Measurements from ENCODE around the gene CORIN. TPM values are rescaled to one million over a fixed set of nuclear protein-coding genes. Genes with fewer than 3 reads are reported as not detected.

The CORIN gene
- polyA plus RNA-seq, 1 of the 3 experiments (the other 2 are of a cell fraction), result 1.1 TPM

DNA sequence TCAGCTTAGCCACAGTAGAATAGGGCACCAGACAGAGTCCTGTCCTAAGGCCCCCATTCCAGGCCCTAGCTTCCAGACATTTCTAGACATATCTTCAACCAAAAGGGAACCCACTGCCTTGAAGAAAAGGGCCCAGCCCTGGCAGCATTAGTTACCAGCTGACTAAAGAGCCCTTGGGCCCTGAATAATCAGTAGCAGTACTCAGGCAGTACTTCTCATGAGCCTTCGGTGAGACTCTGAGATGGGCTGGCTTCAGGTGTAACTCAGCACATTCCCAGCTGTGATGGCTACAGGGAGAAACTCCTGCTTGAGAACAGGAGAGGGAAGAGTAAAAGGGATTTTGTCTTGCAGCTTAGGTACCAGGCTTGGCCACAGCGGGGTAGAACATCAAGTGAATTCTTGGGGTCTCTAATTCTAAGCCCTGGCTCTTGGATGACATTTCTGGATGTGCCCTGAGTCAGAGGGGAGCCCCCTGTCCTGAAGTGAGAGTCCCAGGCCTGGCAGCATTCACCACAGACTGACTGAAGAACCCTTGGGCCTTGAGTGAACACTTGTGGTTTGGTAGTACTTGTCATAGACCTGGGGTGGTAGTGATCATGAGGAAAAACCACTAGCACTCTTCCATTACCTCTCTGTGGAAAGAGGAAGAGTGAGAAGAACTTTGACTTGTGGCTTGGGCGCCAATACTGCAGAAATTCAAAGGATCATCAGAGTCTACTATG is 182.7 kb downstream of the CORIN start:
- H4K20me1 ChIP-seq (ENCODE audit: insufficient read depth), result no peaks in the 10 kb centered on the region
- H3K9ac ChIP-seq, result no peak overlapping the region
- WGBS (ENCODE audit: low lambda C conversion rate), result 68% methylated on average over 2 of the region's 3 CpGs
- POLR2A ChIA-PET, result no interaction called here
- no peak for DNase-seq
- H3K4me3 ChIP-seq (ENCODE audit: low read depth in 2 of 2, low read length in 1 of 2), result no peak overlapping the region
- H3K4me2 ChIP-seq, result no peak overlapping the region
- no peaks in the 10 kb centered on the region for H3K9me2 ChIP-seq
- H3K27me3 ChIP-seq (ENCODE audit: insufficient read depth), result no peaks in the 10 kb centered on the region
- H3K4me1 ChIP-seq (ENCODE audit: control insufficient read depth in 1 of 2, insufficient read depth in 2 of 2, low read depth in 1 of 2, low read length in 1 of 2), result no peaks in the 10 kb centered on the region; a peak in 1 of 4 replicates
- CTCF ChIA-PET, result interaction anchor here (1.2 to 7.4 kb wide), 2 partner anchors 14 to 182 kb away, joined by 3 to 39 read pairs; no protein-coding TSS in a partner anchor
- H3K79me2 ChIP-seq (ENCODE audit: insufficient read depth), result no peaks in the 10 kb centered on the region
- no peaks in the 10 kb centered on the region for H3F3A ChIP-seq (replicated peaks; ENCODE audit: insufficient read depth)
- no peaks in the 10 kb centered on the region for H3K9me3 ChIP-seq
- TF ChIP-seq, protein P1, sequence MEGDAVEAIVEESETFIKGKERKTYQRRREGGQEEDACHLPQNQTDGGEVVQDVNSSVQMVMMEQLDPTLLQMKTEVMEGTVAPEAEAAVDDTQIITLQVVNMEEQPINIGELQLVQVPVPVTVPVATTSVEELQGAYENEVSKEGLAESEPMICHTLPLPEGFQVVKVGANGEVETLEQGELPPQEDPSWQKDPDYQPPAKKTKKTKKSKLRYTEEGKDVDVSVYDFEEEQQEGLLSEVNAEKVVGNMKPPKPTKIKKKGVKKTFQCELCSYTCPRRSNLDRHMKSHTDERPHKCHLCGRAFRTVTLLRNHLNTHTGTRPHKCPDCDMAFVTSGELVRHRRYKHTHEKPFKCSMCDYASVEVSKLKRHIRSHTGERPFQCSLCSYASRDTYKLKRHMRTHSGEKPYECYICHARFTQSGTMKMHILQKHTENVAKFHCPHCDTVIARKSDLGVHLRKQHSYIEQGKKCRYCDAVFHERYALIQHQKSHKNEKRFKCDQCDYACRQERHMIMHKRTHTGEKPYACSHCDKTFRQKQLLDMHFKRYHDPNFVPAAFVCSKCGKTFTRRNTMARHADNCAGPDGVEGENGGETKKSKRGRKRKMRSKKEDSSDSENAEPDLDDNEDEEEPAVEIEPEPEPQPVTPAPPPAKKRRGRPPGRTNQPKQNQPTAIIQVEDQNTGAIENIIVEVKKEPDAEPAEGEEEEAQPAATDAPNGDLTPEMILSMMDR (IDR thresholded peaks at IDR 0.05), result no peak
- TF ChIP-seq, protein P2, sequence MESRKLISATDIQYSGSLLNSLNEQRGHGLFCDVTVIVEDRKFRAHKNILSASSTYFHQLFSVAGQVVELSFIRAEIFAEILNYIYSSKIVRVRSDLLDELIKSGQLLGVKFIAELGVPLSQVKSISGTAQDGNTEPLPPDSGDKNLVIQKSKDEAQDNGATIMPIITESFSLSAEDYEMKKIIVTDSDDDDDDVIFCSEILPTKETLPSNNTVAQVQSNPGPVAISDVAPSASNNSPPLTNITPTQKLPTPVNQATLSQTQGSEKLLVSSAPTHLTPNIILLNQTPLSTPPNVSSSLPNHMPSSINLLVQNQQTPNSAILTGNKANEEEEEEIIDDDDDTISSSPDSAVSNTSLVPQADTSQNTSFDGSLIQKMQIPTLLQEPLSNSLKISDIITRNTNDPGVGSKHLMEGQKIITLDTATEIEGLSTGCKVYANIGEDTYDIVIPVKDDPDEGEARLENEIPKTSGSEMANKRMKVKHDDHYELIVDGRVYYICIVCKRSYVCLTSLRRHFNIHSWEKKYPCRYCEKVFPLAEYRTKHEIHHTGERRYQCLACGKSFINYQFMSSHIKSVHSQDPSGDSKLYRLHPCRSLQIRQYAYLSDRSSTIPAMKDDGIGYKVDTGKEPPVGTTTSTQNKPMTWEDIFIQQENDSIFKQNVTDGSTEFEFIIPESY (IDR thresholded peaks at IDR 0.05; ENCODE audit: borderline replicate concordance, low read depth), result no peak
- TF ChIP-seq MXI1 (IDR thresholded peaks at IDR 0.05; ENCODE audit: low read depth, low read length) (no peak), YY1 (IDR thresholded peaks at IDR 0.05; ENCODE audit: low read depth) (no peak), POLR2AphosphoS5 (IDR thresholded peaks at IDR 0.05; ENCODE audit: low read depth, low read length) (no peak), EZH2phosphoT487 (IDR thresholded peaks at IDR 0.05; ENCODE audit: borderline replicate concordance, low read depth) (no peak), ELF1 (IDR thresholded peaks at IDR 0.05) (no peak), GABPA (IDR thresholded peaks at IDR 0.05; ENCODE audit: low read depth) (no peak)
- no peak overlapping the region for H3K27ac ChIP-seq (ENCODE audit: low read depth in 2 of 2, low read length in 1 of 2)
- no peaks in the 10 kb centered on the region for H3K36me3 ChIP-seq (replicated peaks in 1 of 2; ENCODE audit: control insufficient read depth in 1 of 2, insufficient read depth in 2 of 2, low read length in 1 of 2)
- H2AFZ ChIP-seq (ENCODE audit: low read depth), result no peak overlapping the region

DNA sequence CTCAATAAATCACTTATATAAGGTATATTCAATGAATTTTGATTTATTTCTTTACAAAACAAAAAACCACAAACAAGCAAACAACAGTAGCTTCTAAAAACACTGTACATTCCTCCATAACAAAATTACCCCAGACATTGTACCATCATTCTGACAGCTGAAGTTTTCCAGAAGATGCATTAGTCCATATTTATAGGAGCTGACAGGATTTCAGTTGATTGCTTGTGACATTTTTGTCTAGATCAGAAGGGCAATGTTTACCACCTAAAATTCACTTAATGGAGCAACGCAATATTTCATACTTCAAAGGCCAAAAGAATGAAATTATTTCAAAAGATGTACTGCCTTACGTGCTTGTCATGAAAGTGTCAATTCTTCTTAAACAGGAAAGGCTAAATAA is 185.8 kb downstream of the CORIN start:
- Histone ChIP-seq H3K9me2 (no peaks in the 10 kb centered on the region), H3K4me1 (ENCODE audit: control insufficient read depth in 1 of 2, insufficient read depth in 2 of 2, low read depth in 1 of 2, low read length in 1 of 2) (no peaks in the 10 kb centered on the region; a peak in 1 of 4 replicates), H3K79me2 (ENCODE audit: insufficient read depth) (no peaks in the 10 kb centered on the region), H3K36me3 (replicated peaks in 1 of 2; ENCODE audit: control insufficient read depth in 1 of 2, insufficient read depth in 2 of 2, low read length in 1 of 2) (no peaks in the 10 kb centered on the region), H3F3A (replicated peaks; ENCODE audit: insufficient read depth) (no peaks in the 10 kb centered on the region), H3K9me3 (no peaks in the 10 kb centered on the region), H3K27ac (ENCODE audit: low read depth in 2 of 2, low read length in 1 of 2) (no peak overlapping the region), H4K20me1 (ENCODE audit: insufficient read depth) (no peaks in the 10 kb centered on the region), H2AFZ (ENCODE audit: low read depth) (no peak overlapping the region), H3K4me3 (ENCODE audit: low read depth in 2 of 2, low read length in 1 of 2) (no peak overlapping the region), H3K4me2 (no peak overlapping the region), H3K27me3 (ENCODE audit: insufficient read depth) (no peaks in the 10 kb centered on the region), H3K9ac (no peak overlapping the region)
- 71% methylated on average over 2 of the region's 2 CpGs for WGBS (ENCODE audit: low lambda C conversion rate)
- ChIA-PET CTCF (interaction anchor here (3.4 kb wide), 1 partner anchor 17 kb away, joined by 14 read pairs; no protein-coding TSS in a partner anchor), POLR2A (no interaction called here)
- TF ChIP-seq TCF12 (IDR thresholded peaks at IDR 0.05), result no peak
- TF ChIP-seq, protein P3, sequence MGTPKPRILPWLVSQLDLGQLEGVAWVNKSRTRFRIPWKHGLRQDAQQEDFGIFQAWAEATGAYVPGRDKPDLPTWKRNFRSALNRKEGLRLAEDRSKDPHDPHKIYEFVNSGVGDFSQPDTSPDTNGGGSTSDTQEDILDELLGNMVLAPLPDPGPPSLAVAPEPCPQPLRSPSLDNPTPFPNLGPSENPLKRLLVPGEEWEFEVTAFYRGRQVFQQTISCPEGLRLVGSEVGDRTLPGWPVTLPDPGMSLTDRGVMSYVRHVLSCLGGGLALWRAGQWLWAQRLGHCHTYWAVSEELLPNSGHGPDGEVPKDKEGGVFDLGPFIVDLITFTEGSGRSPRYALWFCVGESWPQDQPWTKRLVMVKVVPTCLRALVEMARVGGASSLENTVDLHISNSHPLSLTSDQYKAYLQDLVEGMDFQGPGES (IDR thresholded peaks at IDR 0.05; ENCODE audit: low read depth, low read length), result no peak
- TF ChIP-seq NFIC (IDR thresholded peaks at IDR 0.05; ENCODE audit: borderline replicate concordance), result no peak
- no peak for TF ChIP-seq FOXJ3 (CRISPR knock-in tag; IDR thresholded peaks at IDR 0.05)
- no peak for TF ChIP-seq MXI1 (IDR thresholded peaks at IDR 0.05; ENCODE audit: low read depth, low read length)
- TF ChIP-seq, protein P4, sequence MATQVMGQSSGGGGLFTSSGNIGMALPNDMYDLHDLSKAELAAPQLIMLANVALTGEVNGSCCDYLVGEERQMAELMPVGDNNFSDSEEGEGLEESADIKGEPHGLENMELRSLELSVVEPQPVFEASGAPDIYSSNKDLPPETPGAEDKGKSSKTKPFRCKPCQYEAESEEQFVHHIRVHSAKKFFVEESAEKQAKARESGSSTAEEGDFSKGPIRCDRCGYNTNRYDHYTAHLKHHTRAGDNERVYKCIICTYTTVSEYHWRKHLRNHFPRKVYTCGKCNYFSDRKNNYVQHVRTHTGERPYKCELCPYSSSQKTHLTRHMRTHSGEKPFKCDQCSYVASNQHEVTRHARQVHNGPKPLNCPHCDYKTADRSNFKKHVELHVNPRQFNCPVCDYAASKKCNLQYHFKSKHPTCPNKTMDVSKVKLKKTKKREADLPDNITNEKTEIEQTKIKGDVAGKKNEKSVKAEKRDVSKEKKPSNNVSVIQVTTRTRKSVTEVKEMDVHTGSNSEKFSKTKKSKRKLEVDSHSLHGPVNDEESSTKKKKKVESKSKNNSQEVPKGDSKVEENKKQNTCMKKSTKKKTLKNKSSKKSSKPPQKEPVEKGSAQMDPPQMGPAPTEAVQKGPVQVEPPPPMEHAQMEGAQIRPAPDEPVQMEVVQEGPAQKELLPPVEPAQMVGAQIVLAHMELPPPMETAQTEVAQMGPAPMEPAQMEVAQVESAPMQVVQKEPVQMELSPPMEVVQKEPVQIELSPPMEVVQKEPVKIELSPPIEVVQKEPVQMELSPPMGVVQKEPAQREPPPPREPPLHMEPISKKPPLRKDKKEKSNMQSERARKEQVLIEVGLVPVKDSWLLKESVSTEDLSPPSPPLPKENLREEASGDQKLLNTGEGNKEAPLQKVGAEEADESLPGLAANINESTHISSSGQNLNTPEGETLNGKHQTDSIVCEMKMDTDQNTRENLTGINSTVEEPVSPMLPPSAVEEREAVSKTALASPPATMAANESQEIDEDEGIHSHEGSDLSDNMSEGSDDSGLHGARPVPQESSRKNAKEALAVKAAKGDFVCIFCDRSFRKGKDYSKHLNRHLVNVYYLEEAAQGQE (IDR thresholded peaks at IDR 0.05; ENCODE audit: low read depth, low read length), result no peak
- DNase-seq, result no peak

Measured in SK-N-SH (cell line).